Neuronal stem cell (in vitro differentiated cells): ENCODE results near the gene TULP3.

ENCODE experiments used
- DNase-seq: peaks from one replicate; pipeline ENCODE4 v3.0.0-alpha.2; 2013; ENCODE audit warnings: low spot score
- H2AFZ ChIP-seq: one replicate; pipeline ENCODE4 v1.6.1; 2013; ENCODE audit warnings: mild to moderate bottlenecking, low read length, inconsistent platforms
- H2AK5ac ChIP-seq: 2 replicates; pipeline ENCODE4 v1.6.1; 2013; ENCODE audit warnings: low read depth, mild to moderate bottlenecking, inconsistent platforms, low read length, moderate library complexity, mixed read lengths
- H2BK120ac ChIP-seq: 2 replicates; pipeline ENCODE4 v1.6.1; 2013; ENCODE audit warnings: low read depth, mild to moderate bottlenecking, inconsistent platforms, low read length, moderate library complexity, mixed read lengths
- H2BK12ac ChIP-seq: one replicate; pipeline ENCODE4 v1.6.1; 2013; ENCODE audit warnings: low read length, inconsistent platforms
- H2BK15ac ChIP-seq: 2 replicates; pipeline ENCODE4 v1.6.1; 2013; ENCODE audit warnings: mild to moderate bottlenecking, low read length, inconsistent platforms, mixed read lengths
- H2BK5ac ChIP-seq: one replicate; pipeline ENCODE4 v1.6.1; 2013; ENCODE audit warnings: inconsistent platforms, mild to moderate bottlenecking, low read length, moderate library complexity
- H3K14ac ChIP-seq: one replicate; pipeline ENCODE4 v1.6.1; 2013; ENCODE audit warnings: low read length, inconsistent platforms
- H3K18ac ChIP-seq: 2 replicates; pipeline ENCODE4 v1.6.1; 2013; ENCODE audit warnings: low read length, inconsistent platforms
- H3K23ac ChIP-seq: 2 replicates; pipeline ENCODE4 v1.6.1; 2013; ENCODE audit warnings: low read depth, mild to moderate bottlenecking, mixed read lengths, low read length, inconsistent platforms; ENCODE audit not compliant: poor library complexity
- H3K27ac ChIP-seq: replicated peaks from 3 replicates; pipeline ENCODE4 v1.5.1; 2013; ENCODE audit warnings: low read length, inconsistent platforms
- H3K27me3 ChIP-seq, 3 experiments: 2 replicates each; pipeline ENCODE4 v1.6.1; 2013; ENCODE audit warnings: low read length in 3 of 3, mild to moderate bottlenecking in 2 of 3, inconsistent platforms in 1 of 3, low read depth in 1 of 3, mixed read lengths in 1 of 3, moderate library complexity in 1 of 3; ENCODE audit not compliant: control insufficient read depth in 3 of 3, insufficient read depth in 3 of 3
- H3K36me3 ChIP-seq, 2 donors: replicated peaks in 1 of 2; 2 replicates each; pipeline ENCODE4 v1.6.1; 2013; ENCODE audit warnings: low read length in 2 of 2; ENCODE audit not compliant: control insufficient read depth in 2 of 2, insufficient read depth in 2 of 2
- H3K4ac ChIP-seq: 2 replicates; pipeline ENCODE4 v1.6.1; 2013; ENCODE audit warnings: inconsistent platforms, mild to moderate bottlenecking, low read length, moderate library complexity
- H3K4me1 ChIP-seq, 2 donors: 1 replicate in 1 of 2; 2 replicates in 1 of 2; pipeline ENCODE4 v1.6.1; 2013; ENCODE audit warnings: low read length in 2 of 2, low read depth in 1 of 2; ENCODE audit not compliant: control insufficient read depth in 2 of 2, insufficient read depth in 1 of 2
- H3K4me2 ChIP-seq: one replicate; pipeline ENCODE4 v1.6.1; 2013; ENCODE audit warnings: mild to moderate bottlenecking, low read length, inconsistent platforms; ENCODE audit not compliant: insufficient read depth, poor library complexity, severe bottlenecking
- H3K4me3 ChIP-seq, 2 donors: 2 replicates each; pipeline ENCODE4 v1.5.1; 2013; ENCODE audit warnings: low read length in 2 of 2, mild to moderate bottlenecking in 2 of 2, inconsistent platforms in 1 of 2, moderate library complexity in 1 of 2
- H3K79me1 ChIP-seq: one replicate; pipeline ENCODE4 v1.6.1; 2013; ENCODE audit warnings: low read depth, mild to moderate bottlenecking, inconsistent platforms, low read length, moderate library complexity
- H3K9ac ChIP-seq: one replicate; pipeline ENCODE4 v1.6.1; 2013; ENCODE audit warnings: mild to moderate bottlenecking, low read depth, low read length, inconsistent platforms; ENCODE audit not compliant: poor library complexity
- H3K9me3 ChIP-seq, 2 donors: replicated peaks in 1 of 2; 2 replicates each; pipeline versions ENCODE3 to v1.6.1; 2013; ENCODE audit warnings: low read length in 2 of 2, mild to moderate bottlenecking in 2 of 2, inconsistent platforms in 1 of 2, low read depth in 1 of 2, mixed read lengths in 1 of 2, moderate library complexity in 1 of 2; ENCODE audit not compliant: control insufficient read depth in 2 of 2, insufficient read depth in 1 of 2
- H4K8ac ChIP-seq: one replicate; pipeline ENCODE4 v1.6.1; 2013; ENCODE audit warnings: low read depth, mild to moderate bottlenecking, inconsistent platforms, low read length, moderate library complexity
- H4K91ac ChIP-seq: one replicate; pipeline ENCODE4 v1.6.1; 2013; ENCODE audit warnings: low read length, low read depth, mild to moderate bottlenecking, inconsistent platforms; ENCODE audit not compliant: poor library complexity
- WGBS, 2 donors: extraction: QIAGEN DNeasy Blood & Tissue Kit; methylation state at CpG; one replicate each; pipeline ENCODE4 v1.1.7; 2013; ENCODE audit warnings: missing lambda C conversion rate in 2 of 2, mixed read lengths in 1 of 2; ENCODE audit not compliant: insufficient read length in 2 of 2, insufficient replicate concordance in 1 of 2; ENCODE audit errors: extremely low coverage in 2 of 2; 5-methylcytosine and 5-hydroxymethylcytosine counted together

The TULP3 gene

DNA sequence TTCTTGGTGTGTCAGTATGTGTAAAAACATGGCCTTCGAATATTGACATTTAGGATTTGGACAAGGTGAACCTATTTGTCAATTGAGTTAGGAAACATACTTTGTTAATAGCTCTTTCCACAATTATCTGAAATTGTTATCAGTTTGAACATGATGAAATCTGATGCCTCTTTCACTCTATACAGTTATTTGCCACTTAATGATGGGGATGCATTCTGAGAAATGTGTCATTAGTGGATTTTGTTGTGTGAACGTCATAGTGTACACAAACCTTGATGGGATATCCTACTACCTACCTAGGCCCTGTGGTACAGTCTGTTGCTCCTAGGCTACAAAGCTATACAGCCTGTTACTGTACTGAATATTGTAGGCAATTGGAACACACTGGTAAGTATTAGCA is 4.8 kb downstream of the TULP3 start:
- H3K36me3 ChIP-seq = peaks cover 2 to 22% of the 10 kb centered on the region in 2 donors
- DNase-seq = no peak
- H2BK5ac ChIP-seq = no peak overlapping the region
- H4K91ac ChIP-seq = no peak overlapping the region
- no peak overlapping the region for H2AFZ ChIP-seq
- H3K14ac ChIP-seq = no peak overlapping the region
- H3K79me1 ChIP-seq = peaks cover 4% of the 10 kb centered on the region
- no peaks in the 10 kb centered on the region for H3K9me3 ChIP-seq
- no peak overlapping the region for H2BK120ac ChIP-seq
- H2BK12ac ChIP-seq = no peak overlapping the region
- no peak overlapping the region for H3K18ac ChIP-seq
- no CpG with 5 or more reads among the region's 2 CpGs for WGBS, 2 donors
- no peaks in the 10 kb centered on the region for H3K27me3 ChIP-seq
- H2AK5ac ChIP-seq = no peak overlapping the region
- H3K4me1 ChIP-seq = peaks cover 0 to 3% of the 10 kb centered on the region in 2 donors
- H3K27ac ChIP-seq = no peak overlapping the region
- H3K4me3 ChIP-seq = no peak overlapping the region
- H3K4me2 ChIP-seq = no peak overlapping the region
- H2BK15ac ChIP-seq = no peak overlapping the region
- H4K8ac ChIP-seq = no peak overlapping the region
- H3K23ac ChIP-seq = no peak overlapping the region
- no peak overlapping the region for H3K4ac ChIP-seq
- no peak overlapping the region for H3K9ac ChIP-seq

DNA sequence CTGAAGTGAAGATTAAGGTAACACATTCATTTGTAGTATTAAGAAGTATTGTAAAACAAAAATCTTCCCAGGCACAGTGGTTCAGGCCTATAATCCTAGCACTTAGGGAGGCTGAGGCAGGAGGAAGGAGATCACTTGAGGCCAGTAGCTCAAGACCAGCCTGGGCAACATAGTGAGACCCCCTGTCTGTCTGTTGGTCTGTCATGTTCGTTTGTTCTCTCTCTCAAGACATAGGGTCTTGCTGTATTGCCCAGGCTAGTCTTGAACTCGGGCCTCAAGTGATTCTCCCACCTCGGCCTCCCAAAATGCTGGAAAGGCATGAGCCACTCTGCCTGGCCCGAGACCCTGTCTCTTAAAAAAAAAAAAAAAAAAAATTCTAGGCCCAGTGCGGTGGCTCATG is 6.7 kb downstream of the TULP3 start:
- no peak overlapping the region for H3K9ac ChIP-seq
- H3K4ac ChIP-seq = no peak overlapping the region
- H3K4me1 ChIP-seq = peaks cover 0 to 3% of the 10 kb centered on the region in 2 donors
- H2BK12ac ChIP-seq = no peak overlapping the region
- no peak for DNase-seq
- H3K18ac ChIP-seq = no peak overlapping the region
- no peaks in the 10 kb centered on the region for H3K27me3 ChIP-seq
- H2BK15ac ChIP-seq = no peak overlapping the region
- H4K8ac ChIP-seq = no peak overlapping the region
- H2BK120ac ChIP-seq = no peak overlapping the region
- H3K4me2 ChIP-seq = no peak overlapping the region
- no peak overlapping the region for H2AFZ ChIP-seq
- peaks cover 4% of the 10 kb centered on the region for H3K79me1 ChIP-seq
- no peak overlapping the region for H3K4me3 ChIP-seq
- no peak overlapping the region for H2BK5ac ChIP-seq
- no peak overlapping the region for H3K14ac ChIP-seq
- H4K91ac ChIP-seq = no peak overlapping the region
- WGBS, 2 donors = no CpG with 5 or more reads among the region's 5 CpGs
- H3K27ac ChIP-seq = no peak overlapping the region
- peaks cover 2 to 22% of the 10 kb centered on the region in 2 donors for H3K36me3 ChIP-seq
- no peaks in the 10 kb centered on the region for H3K9me3 ChIP-seq
- no peak overlapping the region for H3K23ac ChIP-seq
- H2AK5ac ChIP-seq = no peak overlapping the region

DNA sequence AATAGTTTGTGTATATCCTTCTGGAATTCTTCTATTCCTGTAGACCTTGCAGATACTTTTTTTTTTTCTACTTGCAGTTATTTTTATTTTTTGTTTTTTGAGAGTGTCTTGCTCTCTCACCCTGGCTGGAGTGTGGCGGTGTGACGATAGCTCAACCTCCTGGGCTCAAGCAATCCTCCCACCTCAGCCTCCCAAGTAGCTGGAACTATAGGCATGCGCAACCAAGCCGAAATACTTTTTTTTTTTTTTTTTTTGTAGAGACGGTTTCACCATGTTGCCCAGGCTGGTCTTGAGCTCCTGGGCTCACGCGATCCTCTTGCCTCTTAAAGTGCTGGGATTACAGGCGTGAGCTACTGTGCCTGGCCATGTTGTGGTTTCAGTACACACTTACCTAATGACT is 10.0 kb downstream of the TULP3 start:
- H2BK12ac ChIP-seq = no peak overlapping the region
- DNase-seq = no peak
- H3K18ac ChIP-seq = no peak overlapping the region
- H3K4me1 ChIP-seq = peaks cover 0 to under 1% of the 10 kb centered on the region in 2 donors
- H3K27ac ChIP-seq = no peak overlapping the region
- no CpG with 5 or more reads among the region's 8 CpGs for WGBS, 2 donors
- no peak overlapping the region for H2BK120ac ChIP-seq
- H3K36me3 ChIP-seq = peaks cover 2 to 18% of the 10 kb centered on the region in 2 donors
- H3K79me1 ChIP-seq = peaks cover 2% of the 10 kb centered on the region
- no peak overlapping the region for H4K8ac ChIP-seq
- H2BK15ac ChIP-seq = no peak overlapping the region
- H3K23ac ChIP-seq = no peak overlapping the region
- no peaks in the 10 kb centered on the region for H3K27me3 ChIP-seq
- no peak overlapping the region for H2AFZ ChIP-seq
- no peak overlapping the region for H3K4me2 ChIP-seq
- no peaks in the 10 kb centered on the region for H3K9me3 ChIP-seq
- H2AK5ac ChIP-seq = no peak overlapping the region
- no peak overlapping the region for H3K4ac ChIP-seq
- H4K91ac ChIP-seq = no peak overlapping the region
- H3K9ac ChIP-seq = no peak overlapping the region
- no peak overlapping the region for H2BK5ac ChIP-seq
- no peak overlapping the region for H3K14ac ChIP-seq
- H3K4me3 ChIP-seq = no peak overlapping the region

DNA sequence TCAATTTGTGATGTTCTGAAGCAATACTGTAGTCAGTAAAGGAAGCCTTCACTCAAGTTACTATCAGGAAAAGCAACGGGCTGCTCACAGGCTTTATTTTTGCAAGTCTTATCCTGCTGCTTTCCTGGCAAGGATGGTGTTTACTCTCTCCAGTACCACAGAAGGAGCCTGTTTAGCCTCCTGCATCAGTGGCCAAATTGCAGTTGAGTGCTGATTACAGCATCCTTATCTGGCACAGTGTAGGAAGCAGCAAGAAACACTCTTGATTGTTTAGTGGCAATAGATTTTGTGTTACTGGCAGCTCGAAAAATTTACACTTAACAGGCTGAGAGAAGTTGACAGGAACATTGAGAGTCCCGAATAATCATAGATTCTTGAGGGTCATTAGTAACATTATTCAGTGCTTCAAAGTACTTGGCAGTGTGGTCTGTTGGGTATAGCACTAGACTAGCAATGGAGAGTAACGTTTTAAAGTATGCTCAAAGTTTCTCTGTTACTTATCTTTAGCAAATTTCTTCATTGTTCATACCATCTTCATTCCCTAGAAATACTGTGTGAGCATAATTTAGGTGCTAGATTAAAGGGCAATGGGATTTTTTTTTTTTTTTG is 11.7 kb downstream of the TULP3 start:
- no CpG with 5 or more reads among the region's 4 CpGs for WGBS, 2 donors
- H3K36me3 ChIP-seq = peaks cover 2 to 12% of the 10 kb centered on the region in 2 donors
- no peak overlapping the region for H3K18ac ChIP-seq
- no peak overlapping the region for H3K4me3 ChIP-seq
- no peak overlapping the region for H2BK120ac ChIP-seq
- H2AFZ ChIP-seq = no peak overlapping the region
- H3K4me2 ChIP-seq = no peak overlapping the region
- H3K27me3 ChIP-seq = no peaks in the 10 kb centered on the region
- H2BK5ac ChIP-seq = no peak overlapping the region
- H3K27ac ChIP-seq = no peak overlapping the region
- DNase-seq = no peak
- H3K79me1 ChIP-seq = peaks cover 2% of the 10 kb centered on the region
- no peak overlapping the region for H3K14ac ChIP-seq
- H4K91ac ChIP-seq = no peak overlapping the region
- no peaks in the 10 kb centered on the region for H3K9me3 ChIP-seq
- H4K8ac ChIP-seq = no peak overlapping the region
- no peak overlapping the region for H3K4ac ChIP-seq
- H3K23ac ChIP-seq = no peak overlapping the region
- H2AK5ac ChIP-seq = no peak overlapping the region
- H2BK15ac ChIP-seq = no peak overlapping the region
- no peak overlapping the region for H3K9ac ChIP-seq
- H3K4me1 ChIP-seq = no peaks in the 10 kb centered on the region
- no peak overlapping the region for H2BK12ac ChIP-seq
